ENCODE measurements around the gene PAM.

DNA sequence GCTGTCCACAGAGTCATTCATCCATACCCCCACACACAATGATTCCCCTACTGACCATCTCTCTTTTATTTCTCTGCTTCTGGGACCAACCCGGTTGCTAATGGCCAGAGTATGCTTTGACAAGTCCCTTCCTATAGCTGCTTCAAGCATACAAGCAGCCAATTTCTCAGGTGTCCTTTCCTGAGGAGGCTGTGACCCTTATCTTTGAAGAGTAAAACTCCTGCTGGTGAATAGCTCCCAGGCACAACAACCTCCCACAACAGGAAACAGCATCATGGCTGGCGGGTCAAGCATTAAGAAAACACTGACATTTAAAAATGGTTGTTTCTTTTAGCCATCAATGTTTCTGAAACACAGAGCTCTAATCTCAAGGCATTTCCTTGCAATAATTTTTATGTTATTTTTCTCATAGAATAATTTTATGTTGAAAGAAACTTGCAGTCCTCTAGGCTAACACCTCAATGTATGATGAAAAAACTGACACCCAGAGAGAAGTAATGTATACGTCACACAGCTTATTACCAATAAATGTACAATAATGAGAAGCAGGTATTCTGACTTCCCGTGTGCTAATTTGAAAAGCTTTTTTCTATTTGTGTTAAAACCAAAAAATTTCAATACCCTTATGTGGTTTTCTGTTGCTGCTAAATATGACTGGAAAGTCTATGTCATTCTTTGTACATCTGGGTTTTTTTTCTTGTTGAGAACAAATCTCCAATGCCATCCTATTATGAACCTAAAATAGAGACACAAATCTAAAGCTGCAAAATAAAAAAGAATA, 7.5 kb upstream of the PAM start:
- TF ChIP-seq RAD21 (IDR thresholded peaks at IDR 0.05; ENCODE audit: low read depth) (no peak), SP1 (IDR thresholded peaks at IDR 0.05; ENCODE audit: low read depth) (no peak), POLR2AphosphoS5 (IDR thresholded peaks at IDR 0.05; ENCODE audit: low read depth, low read length) (no peak), POLR2A (IDR thresholded peaks at IDR 0.05; ENCODE audit: borderline replicate concordance, extremely low read depth, insufficient read depth, insufficient read length) (no peak), CBX3 (IDR thresholded peaks at IDR 0.05; ENCODE audit: low read depth) (no peak), EZH2 (IDR thresholded peaks at IDR 0.05) (no peak), FOSL1 (IDR thresholded peaks at IDR 0.05; ENCODE audit: low read depth) (no peak)
- TF ChIP-seq, protein P1, sequence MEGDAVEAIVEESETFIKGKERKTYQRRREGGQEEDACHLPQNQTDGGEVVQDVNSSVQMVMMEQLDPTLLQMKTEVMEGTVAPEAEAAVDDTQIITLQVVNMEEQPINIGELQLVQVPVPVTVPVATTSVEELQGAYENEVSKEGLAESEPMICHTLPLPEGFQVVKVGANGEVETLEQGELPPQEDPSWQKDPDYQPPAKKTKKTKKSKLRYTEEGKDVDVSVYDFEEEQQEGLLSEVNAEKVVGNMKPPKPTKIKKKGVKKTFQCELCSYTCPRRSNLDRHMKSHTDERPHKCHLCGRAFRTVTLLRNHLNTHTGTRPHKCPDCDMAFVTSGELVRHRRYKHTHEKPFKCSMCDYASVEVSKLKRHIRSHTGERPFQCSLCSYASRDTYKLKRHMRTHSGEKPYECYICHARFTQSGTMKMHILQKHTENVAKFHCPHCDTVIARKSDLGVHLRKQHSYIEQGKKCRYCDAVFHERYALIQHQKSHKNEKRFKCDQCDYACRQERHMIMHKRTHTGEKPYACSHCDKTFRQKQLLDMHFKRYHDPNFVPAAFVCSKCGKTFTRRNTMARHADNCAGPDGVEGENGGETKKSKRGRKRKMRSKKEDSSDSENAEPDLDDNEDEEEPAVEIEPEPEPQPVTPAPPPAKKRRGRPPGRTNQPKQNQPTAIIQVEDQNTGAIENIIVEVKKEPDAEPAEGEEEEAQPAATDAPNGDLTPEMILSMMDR (IDR thresholded peaks at IDR 0.05 in 2 of 3, conservative IDR thresholded peaks at IDR 0.05 in 1 of 3; ENCODE audit: borderline replicate concordance in 1 of 3, insufficient read depth in 1 of 3, low read depth in 2 of 3, low read length in 2 of 3): no peak
